GM18951 (cell line): ENCODE results near the gene ZGPAT.

Experiments
- POLR2A ChIP-seq: IDR thresholded peaks from 4 replicates; pipeline ENCODE4 v1.6.1; 2011; ENCODE audit warnings: mild to moderate bottlenecking; ENCODE audit not compliant: insufficient read length, insufficient read depth; ENCODE audit errors: extremely low read depth
- in situ Hi-C: fragments of 300-500 bp; cut with MboI; formaldehyde crosslinking; loops from one replicate; pipeline ENCODE4 v1.12.0; 2022; ENCODE audit warnings: low sequenced_read_pairs, mixed read lengths, inconsistent platforms; ENCODE audit not compliant: unreplicated experiment

Gene ZGPAT

GRCh38 chr20:63741354-63741675 is 33.5 kb downstream of the ZGPAT start:
- in situ Hi-C loops = no loop called here
- TF ChIP-seq POLR2A = no peak

DNA sequence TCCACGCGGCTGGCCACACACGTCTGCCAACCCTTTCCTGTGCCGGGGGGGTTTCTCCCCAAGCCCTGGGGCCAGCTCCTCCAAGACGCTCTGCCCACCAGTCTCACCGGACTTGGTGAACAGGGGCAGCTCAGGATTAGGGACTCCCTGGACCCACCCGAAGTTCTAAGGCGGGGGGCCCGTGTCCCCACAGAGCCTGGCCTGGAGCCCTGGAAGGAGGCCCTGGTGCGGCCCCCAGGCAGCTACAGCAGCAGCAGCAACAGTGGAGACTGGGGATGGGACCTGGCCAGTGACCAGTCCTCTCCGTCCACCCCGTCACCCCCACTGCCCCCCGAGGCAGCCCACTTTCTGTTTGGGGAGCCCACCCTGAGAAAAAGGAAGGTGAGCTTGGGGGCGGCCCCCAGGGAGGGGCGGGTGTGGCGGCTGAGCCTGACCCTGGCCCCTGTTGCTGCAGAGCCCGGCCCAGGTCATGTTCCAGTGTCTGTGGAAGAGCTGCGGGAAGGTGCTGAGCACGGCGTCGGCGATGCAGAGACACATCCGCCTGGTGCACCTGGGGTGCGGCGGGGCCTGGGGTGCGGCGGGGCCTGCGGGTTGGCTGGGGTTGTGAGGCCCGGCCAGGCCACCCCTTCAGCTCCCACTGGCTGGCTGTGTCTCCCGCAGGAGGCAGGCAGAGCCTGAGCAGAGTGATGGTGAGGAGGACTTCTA is 34.0 kb downstream of the ZGPAT start:
- in situ Hi-C loops = no loop called here
- no peak for TF ChIP-seq POLR2A

DNA sequence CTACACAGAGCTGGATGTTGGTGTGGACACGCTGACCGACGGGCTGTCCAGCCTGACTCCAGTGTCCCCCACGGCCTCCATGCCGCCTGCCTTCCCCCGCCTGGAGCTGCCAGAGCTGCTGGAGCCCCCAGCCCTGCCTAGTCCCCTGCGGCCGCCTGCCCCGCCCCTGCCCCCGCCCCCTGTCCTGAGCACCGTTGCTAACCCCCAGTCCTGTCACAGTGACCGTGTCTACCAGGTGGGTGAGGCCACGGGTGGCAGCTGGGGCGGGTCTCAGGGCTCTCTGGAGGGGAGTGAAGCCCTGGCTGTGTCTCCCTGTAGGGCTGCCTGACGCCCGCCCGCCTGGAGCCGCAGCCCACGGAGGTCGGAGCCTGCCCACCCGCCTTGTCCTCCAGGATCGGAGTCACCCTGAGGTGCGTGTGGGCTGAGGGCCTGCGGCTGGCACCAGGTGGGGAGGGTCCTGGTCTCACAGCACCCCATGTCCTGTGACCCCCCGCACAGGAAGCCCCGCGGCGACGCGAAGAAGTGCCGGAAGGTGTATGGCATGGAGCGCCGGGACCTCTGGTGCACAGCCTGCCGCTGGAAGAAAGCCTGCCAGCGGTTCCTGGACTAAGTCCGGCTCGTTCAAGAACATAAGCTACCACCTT is 34.7 kb downstream of the ZGPAT start:
- no peak for TF ChIP-seq POLR2A
- in situ Hi-C loops = no loop called here

DNA sequence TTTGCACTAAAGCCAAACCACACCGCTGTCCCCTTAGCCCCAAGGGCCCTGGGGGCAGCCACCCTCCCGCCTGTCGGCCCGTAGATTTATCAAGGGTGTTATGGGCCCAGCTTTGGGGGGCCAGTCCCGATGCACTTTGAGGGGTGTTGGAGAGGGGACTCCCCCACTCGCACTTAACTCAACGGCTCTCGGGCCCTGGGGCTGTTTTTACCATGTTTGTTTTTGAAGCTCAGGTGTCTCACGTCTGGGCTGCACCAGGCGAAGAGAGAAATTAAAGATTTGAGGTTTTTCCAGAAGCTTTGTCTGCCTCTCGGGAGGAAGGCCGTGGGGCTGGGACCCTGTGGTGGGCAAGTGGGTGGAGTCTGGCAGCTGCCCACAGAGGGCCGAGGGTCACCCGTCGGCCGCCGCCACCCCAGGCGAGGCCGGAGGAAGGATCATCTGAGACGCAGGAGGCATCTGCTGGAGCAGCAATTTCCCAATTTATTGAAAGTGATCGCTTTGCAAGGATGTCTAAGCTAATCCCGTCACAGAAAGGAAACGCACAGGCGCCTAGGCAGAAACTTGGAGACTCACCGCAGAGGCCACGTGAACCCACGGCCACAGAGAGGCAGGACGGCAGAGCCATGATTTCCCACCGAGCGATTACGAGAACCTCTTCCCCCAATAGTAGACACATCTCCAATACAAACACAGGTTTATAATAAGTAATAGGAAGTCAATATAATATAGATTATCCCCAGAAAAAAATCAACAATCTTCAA is 35.6 kb downstream of the ZGPAT start:
- TF ChIP-seq POLR2A = no peak
- in situ Hi-C loops = no loop called here

GRCh38 chr20:63744158-63744557 is 36.3 kb downstream of the ZGPAT start:
- TF ChIP-seq POLR2A = no peak
- in situ Hi-C loops = no loop called here

- in situ Hi-C loops = no loop called here
- no peak for TF ChIP-seq POLR2A
Observed at GRCh38 chr20:63744574-63745423, 37.0 kb downstream of the ZGPAT start.

DNA sequence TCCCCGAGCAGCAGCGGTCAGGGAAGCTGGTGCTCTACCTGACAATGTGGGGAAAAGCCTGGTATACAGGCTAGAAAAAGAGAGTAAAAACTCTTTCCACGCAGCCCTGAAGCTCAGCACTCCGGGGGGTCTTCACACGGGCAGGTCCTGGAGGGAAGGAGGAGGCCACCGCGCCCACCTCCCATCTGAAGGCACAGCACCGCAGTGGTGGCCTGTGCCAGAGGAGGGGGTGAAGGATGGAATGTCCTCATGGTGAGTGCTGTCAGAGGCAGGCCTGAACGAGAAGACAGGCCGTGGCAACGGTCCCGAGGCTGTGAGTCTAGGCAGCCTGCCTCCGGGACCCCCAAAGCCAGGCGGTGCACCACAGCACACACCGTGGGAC is 37.6 kb downstream of the ZGPAT start:
- in situ Hi-C loops = no loop called here
- no peak for TF ChIP-seq POLR2A

DNA sequence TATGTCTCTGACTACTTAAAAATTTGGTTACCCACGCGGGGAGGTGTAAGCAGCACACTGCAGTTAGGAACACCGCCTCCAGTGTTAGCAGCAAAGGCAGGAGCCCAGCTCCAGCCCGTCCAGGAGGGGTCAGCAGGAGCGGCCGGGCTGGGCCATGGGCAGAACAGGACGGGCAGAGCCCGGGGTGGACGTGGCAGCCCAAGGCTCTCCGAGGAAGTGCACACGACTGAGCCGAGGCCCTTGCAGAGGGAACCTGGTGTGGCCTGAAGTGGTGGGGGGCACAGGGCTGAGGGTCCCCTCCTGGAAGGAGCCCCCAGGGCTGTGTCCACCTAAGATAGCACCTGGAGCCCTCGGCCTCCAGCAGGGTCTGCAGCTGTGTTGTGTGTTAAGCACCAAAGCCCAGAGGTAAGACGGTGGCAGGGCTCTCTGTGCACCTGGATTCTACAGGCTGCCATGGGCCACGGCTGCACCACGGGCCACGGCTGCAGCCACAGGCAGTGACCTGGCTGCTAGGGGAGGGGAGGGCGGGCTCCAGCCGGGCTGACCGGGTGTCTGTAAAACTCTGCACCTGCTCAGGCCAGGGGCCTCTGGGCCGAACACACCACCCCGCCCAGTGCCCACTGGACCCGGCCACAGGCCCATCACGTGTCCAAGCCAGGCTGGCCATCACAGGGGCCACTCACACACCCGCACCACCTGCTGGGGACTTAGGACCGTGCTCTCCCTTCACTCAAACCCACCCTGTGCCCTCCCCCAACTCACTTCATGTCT is 38.3 kb downstream of the ZGPAT start:
- in situ Hi-C loops = no loop called here
- TF ChIP-seq POLR2A = no peak

- TF ChIP-seq POLR2A = no peak
- in situ Hi-C loops = no loop called here
Observed at GRCh38 chr20:63746751-63747315, 39.0 kb downstream of the ZGPAT start.

DNA sequence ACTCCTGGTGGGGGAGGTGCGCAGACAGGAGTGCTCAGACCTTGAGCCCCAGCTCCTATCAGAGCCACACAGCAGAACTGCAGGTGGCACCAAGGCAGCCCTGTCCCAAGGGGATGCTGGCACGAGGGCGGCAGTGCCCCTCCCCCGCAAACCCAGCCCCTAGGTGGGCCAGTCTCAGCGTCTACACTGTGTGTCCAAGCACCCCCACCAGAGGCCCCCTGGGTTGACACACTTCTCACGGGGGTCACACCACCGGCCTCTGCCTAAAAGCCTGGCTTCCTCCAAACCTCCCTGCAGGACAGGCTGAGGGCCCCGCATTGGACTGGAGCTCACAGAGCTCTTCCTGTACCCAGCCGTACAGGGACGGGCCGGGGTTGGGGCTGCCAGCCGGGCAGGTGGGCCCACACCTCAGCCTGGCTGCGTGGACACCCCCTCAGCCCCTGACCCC is 39.8 kb downstream of the ZGPAT start:
- no peak for TF ChIP-seq POLR2A
- in situ Hi-C loops = no loop called here

GRCh38 chr20:63748070-63748933 is 40.5 kb downstream of the ZGPAT start:
- in situ Hi-C loops = no loop called here
- no peak for TF ChIP-seq POLR2A
